Liver (tissue), 3 donors: ENCODE measurements around the gene SAMD4B.

Experiments used
- ATF3 ChIP-seq: IDR thresholded peaks from 2 replicates; pipeline ENCODE4 v1.6.1; 2016; ENCODE audit warnings: antibody characterized with exemption
- CTCF ChIP-seq: fragments of 150-350 bp; IDR thresholded peaks from 2 replicates; pipeline ENCODE4 v1.5.1; 2017; ENCODE audit warnings: improper control_type of control experiment, low read depth, low read length; ENCODE audit not compliant: missing input control
- JUND ChIP-seq, 2 donors: IDR thresholded peaks; 2 replicates each; pipeline ENCODE4 v1.6.1; 2016; ENCODE audit warnings: antibody characterized with exemption in 2 of 2
- donor health status: healthy.
- donor health status: healthy.

- TF ChIP-seq CTCF (no peak), ATF3 (no peak), JUND (IDR thresholded peaks at IDR 0.05) (no peak)
Measured at GRCh38 chr19:39375929-39376328, 33.7 kb downstream of the SAMD4B start.
